Spleen (tissue), 13 donors: Measurements from ENCODE around the gene SLC6A7. TPM values are rescaled to one million over a fixed set of nuclear protein-coding genes. Genes with fewer than 3 reads are reported as not detected.

Experiments used
- DNase-seq: peaks from one replicate; pipeline ENCODE4 v3.0.0-alpha.2; 2020
- H3K27ac ChIP-seq, 8 donors: fragments of 200-600 bp; sonication (generic) in 7 of 8; 1 replicate in 4 of 8; 2 replicates in 4 of 8; pipeline versions ENCODE4 v1.5.0 to v1.8.0; 2016 to 2021; ENCODE audit warnings: inconsistent platforms in 4 of 8, mild to moderate bottlenecking in 4 of 8, moderate library complexity in 1 of 8
- H3K27me3 ChIP-seq, 7 donors: fragments of 200-600 bp; sonication (generic) in 6 of 7; replicated peaks in 1 of 7; 1 replicate in 4 of 7; 2 replicates in 3 of 7; pipeline versions ENCODE4 v1.5.0 to v1.8.0; 2016 to 2021; ENCODE audit warnings: inconsistent platforms in 3 of 7, mild to moderate bottlenecking in 1 of 7
- H3K36me3 ChIP-seq, 6 donors: fragments of 200-600 bp; sonication (generic) in 5 of 6; 1 replicate in 4 of 6; 2 replicates in 2 of 6; pipeline versions ENCODE4 v1.5.0 to v1.8.0; 2016 to 2021; ENCODE audit warnings: inconsistent platforms in 2 of 6
- H3K4me1 ChIP-seq, 6 donors: fragments of 200-600 bp; sonication (generic) in 5 of 6; 1 replicate in 3 of 6; 2 replicates in 3 of 6; pipeline versions ENCODE4 v1.5.0 to v1.8.0; 2016 to 2021; ENCODE audit warnings: inconsistent platforms in 3 of 6
- H3K4me3 ChIP-seq, 8 donors: fragments of 200-600 bp; sonication (generic) in 7 of 8; 1 replicate in 4 of 8; 2 replicates in 4 of 8; pipeline versions ENCODE4 v1.5.0 to v1.8.0; 2016 to 2021; ENCODE audit warnings: inconsistent platforms in 4 of 8, mild to moderate bottlenecking in 4 of 8, moderate library complexity in 2 of 8
- H3K9me3 ChIP-seq, 8 donors: fragments of 200-600 bp; sonication (generic) in 7 of 8; 1 replicate in 4 of 8; 2 replicates in 4 of 8; pipeline versions ENCODE4 v1.5.0 to v1.8.0; 2016 to 2021; ENCODE audit warnings: inconsistent platforms in 4 of 8
- POLR2A ChIP-seq, 3 donors: fragments of 450-650 bp; IDR thresholded peaks; one replicate each; pipeline ENCODE4 v1.5.1; 2017; ENCODE audit warnings: antibody characterized with exemption in 3 of 3, mild to moderate bottlenecking in 1 of 3
- POLR2AphosphoS5 ChIP-seq, 3 donors: sonication (generic); formaldehyde crosslinking; IDR thresholded peaks; one replicate each; pipeline ENCODE4 v1.5.1; 2017; ENCODE audit warnings: antibody characterized with exemption in 3 of 3
- WGBS, 5 donors: extraction: QIAGEN DNeasy Blood & Tissue Kit in 3 of 5; methylation state at CpG; one replicate each; pipeline versions ENCODE4 v1.1.5 to v1.1.7; 2013 to 2018; 5-methylcytosine and 5-hydroxymethylcytosine counted together
- intact Hi-C: fragments of 100-400 bp; cut with DNase I; formaldehyde crosslinking; loops from one replicate; pipeline ENCODE4 v1.15.0; 2023; ENCODE audit warnings: low total_unique reads
- long read RNA-seq, 2 donors: transcript quantifications; one replicate each; lab custom pipeline, GENCODE V29; 2026
- polyA plus RNA-seq, 3 donors: library from polyadenylated mRNA; stranded (reverse); fragments of 200-250 nt; gene quantifications; one replicate each; pipeline ENCODE4 v1.2.1, GENCODE V29; 2013
- total RNA-seq, 7 donors: library from RNA; depleted of rRNA in 3 of 7; stranded (reverse); fragments of >200 nt in 3 of 7; fragmentation: NEBNext Ultra II Directional in 4 of 7; extraction: Animal tissue kit (Norgen Biotek cat#: 25700) in 4 of 7; gene quantifications; one replicate each; pipeline versions ENCODE4 v1.1.0 to v1.2.1, GENCODE V29; 2016 to 2021
- TF ChIP-seq, protein P1 (sequence below), 11 experiments: fragments of 200-600 bp in 7 of 11; fragments of 450-650 bp in 4 of 11; sonication (generic) in 4 of 11; IDR thresholded peaks in 8 of 11; conservative IDR thresholded peaks in 3 of 11; 1 replicate in 7 of 11; 2 replicates in 4 of 11; pipeline versions ENCODE4 v1.4.0 to v1.8.0; 2016 to 2021; ENCODE audit warnings: antibody characterized with exemption in 11 of 11, inconsistent platforms in 4 of 11, mild to moderate bottlenecking in 1 of 11
- donor health status: healthy with polysubstance abuse.
- donor health status: DM: no; HTN: no; CAD: no; lungs with moderate emphysema.
- donor health status: DM: no; HTN: no; CAD: no.
- donor health status: Bipolar disorder and iron deficiency.
- donor health status: healthy.
- donor health status: DM: no; HTN: no; CAD: no.
- donor health status: DM: yes; HTN: yes; CAD: no.

Gene SLC6A7
- total RNA-seq (not detected), polyA plus RNA-seq (under 1 TPM in 2 of 3 donors, not detected in 1; 0.03 to 0.10 TPM)
- long read RNA-seq, donor 1, result 0 reads
- long read RNA-seq, donor 2, result 0 reads

- Histone ChIP-seq H3K4me1 (peaks cover 0 to 16% (median 3%) of the 10 kb centered on the region in 6 donors), H3K27ac (no peak within 1 kb of the TSS), H3K4me3 (no peak within 1 kb of the TSS), H3K9me3 (no peaks in the 10 kb centered on the region), H3K27me3 (peaks cover 0 to 58% (median 23%) of the 10 kb centered on the region in 7 donors), H3K36me3 (no peaks in the 10 kb centered on the region)
- 4 to 20% (median 10%) methylated on average over 3 to 58 of the region's 58 CpGs for WGBS, 5 donors
- TF ChIP-seq, protein P1, sequence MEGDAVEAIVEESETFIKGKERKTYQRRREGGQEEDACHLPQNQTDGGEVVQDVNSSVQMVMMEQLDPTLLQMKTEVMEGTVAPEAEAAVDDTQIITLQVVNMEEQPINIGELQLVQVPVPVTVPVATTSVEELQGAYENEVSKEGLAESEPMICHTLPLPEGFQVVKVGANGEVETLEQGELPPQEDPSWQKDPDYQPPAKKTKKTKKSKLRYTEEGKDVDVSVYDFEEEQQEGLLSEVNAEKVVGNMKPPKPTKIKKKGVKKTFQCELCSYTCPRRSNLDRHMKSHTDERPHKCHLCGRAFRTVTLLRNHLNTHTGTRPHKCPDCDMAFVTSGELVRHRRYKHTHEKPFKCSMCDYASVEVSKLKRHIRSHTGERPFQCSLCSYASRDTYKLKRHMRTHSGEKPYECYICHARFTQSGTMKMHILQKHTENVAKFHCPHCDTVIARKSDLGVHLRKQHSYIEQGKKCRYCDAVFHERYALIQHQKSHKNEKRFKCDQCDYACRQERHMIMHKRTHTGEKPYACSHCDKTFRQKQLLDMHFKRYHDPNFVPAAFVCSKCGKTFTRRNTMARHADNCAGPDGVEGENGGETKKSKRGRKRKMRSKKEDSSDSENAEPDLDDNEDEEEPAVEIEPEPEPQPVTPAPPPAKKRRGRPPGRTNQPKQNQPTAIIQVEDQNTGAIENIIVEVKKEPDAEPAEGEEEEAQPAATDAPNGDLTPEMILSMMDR (IDR thresholded peaks at IDR 0.05 in 8 of 11, conservative IDR thresholded peaks at IDR 0.05 in 3 of 11), result no peak
- TF ChIP-seq POLR2A (IDR thresholded peaks at IDR 0.05) (no peak), POLR2AphosphoS5 (IDR thresholded peaks at IDR 0.05) (no peak)
- intact Hi-C loops, result no loop called here
- no peak for DNase-seq
Observed at GRCh38 chr5:150189728-150190502, at the start of gene SLC6A7. SLC6A7 (plus strand) TSS chr5:150190062; CDS start chr5:150190328, 266 bp downstream.

DNA sequence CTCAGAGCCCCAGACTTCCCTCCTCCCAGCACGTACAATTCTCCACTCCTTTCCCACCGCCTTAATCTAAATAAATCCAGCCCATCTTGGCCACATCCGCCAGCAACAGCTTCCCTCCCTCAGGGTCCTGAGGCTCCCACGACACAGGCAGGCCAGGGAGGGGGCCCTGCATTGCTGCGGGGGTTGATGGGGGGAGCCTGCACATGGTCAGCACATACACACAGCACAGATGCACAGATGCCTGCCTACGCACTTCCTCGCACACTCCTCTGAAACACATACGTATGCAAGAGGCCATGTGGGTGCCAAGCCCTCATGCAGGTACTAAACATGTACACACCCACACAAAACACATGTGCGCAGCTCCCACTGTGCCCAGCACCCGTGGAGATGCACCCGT is 49.0 kb upstream of the SLC6A7 start:
- TF ChIP-seq, protein P1 (IDR thresholded peaks at IDR 0.05 in 8 of 11, conservative IDR thresholded peaks at IDR 0.05 in 3 of 11), result no peak
- TF ChIP-seq POLR2AphosphoS5 (IDR thresholded peaks at IDR 0.05), result peak in 2 of 3 donors; percentile 34 to 61
- no peaks in the 10 kb centered on the region for H3K9me3 ChIP-seq
- intact Hi-C loops, result no loop called here
- 58 to 69% (median 65%) methylated on average over 11 of the region's 11 CpGs for WGBS, 5 donors
- H3K4me3 ChIP-seq, result no peak overlapping the region
- DNase-seq, result no peak
- peaks cover 0 to 10% (median 0%) of the 10 kb centered on the region in 6 donors for H3K36me3 ChIP-seq
- peaks cover 0 to 95% (median 31%) of the 10 kb centered on the region in 6 donors for H3K4me1 ChIP-seq
- peak overlapping the region; percentile 13 to 83 (median 76) for H3K27ac ChIP-seq
- peaks cover 0 to 34% (median 0%) of the 10 kb centered on the region in 7 donors for H3K27me3 ChIP-seq

DNA sequence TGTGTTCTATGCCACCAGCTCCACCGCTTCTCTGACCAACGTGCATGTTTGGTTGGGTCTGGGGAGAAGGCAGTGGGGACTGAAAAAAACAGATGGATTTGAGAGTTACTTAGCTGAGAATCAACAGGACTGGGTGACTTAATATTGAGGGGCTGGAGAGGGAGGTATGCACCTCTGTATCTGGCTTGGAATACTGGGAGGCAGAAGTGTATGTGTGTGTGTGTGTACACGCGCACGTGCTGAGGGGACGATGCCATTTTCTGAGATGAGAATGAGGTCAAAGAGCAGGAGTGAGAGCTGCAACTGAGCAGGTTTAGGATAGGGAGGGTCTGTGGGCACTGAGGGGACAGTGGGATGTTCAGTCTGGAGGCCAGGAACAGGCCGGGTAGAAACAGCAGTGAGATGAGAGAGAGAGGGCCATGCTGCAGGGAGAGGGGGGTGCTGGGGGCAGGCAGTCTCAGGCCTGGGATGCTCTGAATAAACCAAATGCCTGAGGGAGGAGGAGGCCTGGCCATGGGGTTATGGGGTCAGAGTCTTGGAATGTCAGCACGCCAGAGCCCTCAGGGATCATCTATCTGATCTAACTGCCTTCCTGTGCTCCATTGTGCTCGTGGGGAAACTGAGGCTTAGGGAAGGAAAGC is 48.2 kb upstream of the SLC6A7 start:
- peaks cover 0 to 95% (median 29%) of the 10 kb centered on the region in 6 donors for H3K4me1 ChIP-seq
- intact Hi-C loops, result no loop called here
- DNase-seq, result no peak
- H3K27ac ChIP-seq, result peak overlapping the region in 7 of 8 donors; percentile 58 to 83 (median 75)
- TF ChIP-seq POLR2AphosphoS5 (IDR thresholded peaks at IDR 0.05) (peak in 1 of 3 donors; percentile 11), POLR2A (IDR thresholded peaks at IDR 0.05) (no peak)
- TF ChIP-seq, protein P1 (IDR thresholded peaks at IDR 0.05 in 8 of 11, conservative IDR thresholded peaks at IDR 0.05 in 3 of 11), result no peak
- H3K9me3 ChIP-seq, result no peaks in the 10 kb centered on the region
- no peak overlapping the region for H3K4me3 ChIP-seq
- H3K27me3 ChIP-seq, result peaks cover 0 to 26% (median 0%) of the 10 kb centered on the region in 7 donors
- peaks cover 0 to 2% (median 0%) of the 10 kb centered on the region in 6 donors for H3K36me3 ChIP-seq
- WGBS, 5 donors, result 71 to 84% (median 76%) methylated on average over 9 of the region's 9 CpGs
